OCI-LY1 (cell line): Measurements from ENCODE around the gene TTC28.

Experiments used
- H2AFZ ChIP-seq: fragments of 200-600 bp; sonication (generic), shearing (Covaris generic); 2 replicates; pipeline ENCODE4 v1.6.0; 2014; ENCODE audit warnings: antibody characterized with exemption, mild to moderate bottlenecking, low read length
- H3F3A ChIP-seq: fragments of 200-600 bp; sonication (generic), shearing (Covaris generic); 2 replicates; pipeline ENCODE4 v1.6.0; 2014; ENCODE audit warnings: mild to moderate bottlenecking, antibody characterized with exemption, low read length, moderate library complexity; ENCODE audit not compliant: insufficient read depth
- H3K27ac ChIP-seq: fragments of 200-600 bp; sonication (generic); 2 replicates; pipeline ENCODE4 v1.5.1; 2014; ENCODE audit warnings: low read length, mixed run types, mild to moderate bottlenecking, low read depth; ENCODE audit not compliant: poor library complexity, severe bottlenecking
- H3K27me3 ChIP-seq: fragments of 200-600 bp; sonication (generic); 2 replicates; pipeline ENCODE4 v1.6.0; 2014; ENCODE audit warnings: antibody characterized with exemption, mild to moderate bottlenecking, low read length, moderate library complexity; ENCODE audit not compliant: insufficient read depth
- H3K36me3 ChIP-seq: fragments of 200-600 bp; sonication (generic); 2 replicates; pipeline ENCODE4 v1.6.1; 2014; ENCODE audit warnings: mild to moderate bottlenecking, antibody characterized with exemption, low read length, moderate library complexity, mixed read lengths; ENCODE audit not compliant: insufficient read depth
- H3K4me1 ChIP-seq: fragments of 200-600 bp; sonication (generic); 2 replicates; pipeline ENCODE4 v1.5.1; 2014; ENCODE audit warnings: mild to moderate bottlenecking, low read length, moderate library complexity; ENCODE audit not compliant: insufficient read depth, severe bottlenecking
- H3K4me2 ChIP-seq: fragments of 200-600 bp; sonication (generic), shearing (Covaris generic); 2 replicates; pipeline ENCODE4 v1.6.1; 2014; ENCODE audit warnings: low read length
- H3K4me3 ChIP-seq: fragments of 200-600 bp; sonication (generic); 2 replicates; pipeline ENCODE4 v1.5.1; 2014; ENCODE audit warnings: low read length, low read depth, mild to moderate bottlenecking, mixed read lengths; ENCODE audit not compliant: poor library complexity, severe bottlenecking
- H3K79me2 ChIP-seq: fragments of 200-600 bp; shearing (Covaris generic); 2 replicates; pipeline ENCODE4 v1.6.1; 2016; ENCODE audit warnings: mixed run types, low read length, mixed read lengths; ENCODE audit not compliant: insufficient read depth
- H3K9ac ChIP-seq: fragments of 200-600 bp; sonication (generic), shearing (Covaris generic); 2 replicates; pipeline ENCODE4 v1.6.1; 2014; ENCODE audit warnings: mild to moderate bottlenecking, low read length, mixed read lengths
- H3K9me2 ChIP-seq: fragments of 200-600 bp; sonication (generic), shearing (Covaris generic); 2 replicates; pipeline ENCODE4 v1.6.1; 2014; ENCODE audit warnings: low read depth, mild to moderate bottlenecking, low read length, mixed read lengths
- H3K9me3 ChIP-seq: fragments of 200-600 bp; shearing (Covaris generic); 2 replicates; pipeline ENCODE4 v1.6.1; 2014; ENCODE audit warnings: low read length, mixed read lengths
- H4K20me1 ChIP-seq: fragments of 200-600 bp; sonication (generic), shearing (Covaris generic); 2 replicates; pipeline ENCODE4 v1.6.0; 2016; ENCODE audit warnings: mild to moderate bottlenecking, low read length; ENCODE audit not compliant: insufficient read depth
- EZH2 ChIP-seq: fragments of 200-600 bp; sonication (generic), shearing (Covaris generic); IDR thresholded peaks from 2 replicates; pipeline ENCODE4 v1.8.0; 2017; ENCODE audit warnings: borderline replicate concordance, mixed run types, mild to moderate bottlenecking, antibody characterized with exemption, low read length, moderate library complexity, mixed read lengths
- TF ChIP-seq, protein P1 (sequence below): fragments of 200-600 bp; sonication (generic), shearing (Covaris generic); IDR thresholded peaks from 2 replicates; pipeline ENCODE4 v1.5.1; 2017; ENCODE audit warnings: mild to moderate bottlenecking, antibody characterized with exemption, low read length, moderate library complexity, mixed read lengths

Gene TTC28

GRCh38 chr22:28425211-28425610 is 254.4 kb downstream of the TTC28 start:
- Histone ChIP-seq H3K4me1 (no peaks in the 10 kb centered on the region), H3K79me2 (no peaks in the 10 kb centered on the region), H3K4me2 (no peak overlapping the region), H3K9me2 (no peaks in the 10 kb centered on the region), H3K27ac (no peak overlapping the region), H3K9ac (no peak overlapping the region), H3F3A (no peaks in the 10 kb centered on the region), H4K20me1 (no peaks in the 10 kb centered on the region), H2AFZ (no peak overlapping the region), H3K36me3 (no peaks in the 10 kb centered on the region), H3K27me3 (no peaks in the 10 kb centered on the region), H3K4me3 (no peak overlapping the region), H3K9me3 (no peaks in the 10 kb centered on the region)
- TF ChIP-seq EZH2: no peak
- TF ChIP-seq, protein P1, sequence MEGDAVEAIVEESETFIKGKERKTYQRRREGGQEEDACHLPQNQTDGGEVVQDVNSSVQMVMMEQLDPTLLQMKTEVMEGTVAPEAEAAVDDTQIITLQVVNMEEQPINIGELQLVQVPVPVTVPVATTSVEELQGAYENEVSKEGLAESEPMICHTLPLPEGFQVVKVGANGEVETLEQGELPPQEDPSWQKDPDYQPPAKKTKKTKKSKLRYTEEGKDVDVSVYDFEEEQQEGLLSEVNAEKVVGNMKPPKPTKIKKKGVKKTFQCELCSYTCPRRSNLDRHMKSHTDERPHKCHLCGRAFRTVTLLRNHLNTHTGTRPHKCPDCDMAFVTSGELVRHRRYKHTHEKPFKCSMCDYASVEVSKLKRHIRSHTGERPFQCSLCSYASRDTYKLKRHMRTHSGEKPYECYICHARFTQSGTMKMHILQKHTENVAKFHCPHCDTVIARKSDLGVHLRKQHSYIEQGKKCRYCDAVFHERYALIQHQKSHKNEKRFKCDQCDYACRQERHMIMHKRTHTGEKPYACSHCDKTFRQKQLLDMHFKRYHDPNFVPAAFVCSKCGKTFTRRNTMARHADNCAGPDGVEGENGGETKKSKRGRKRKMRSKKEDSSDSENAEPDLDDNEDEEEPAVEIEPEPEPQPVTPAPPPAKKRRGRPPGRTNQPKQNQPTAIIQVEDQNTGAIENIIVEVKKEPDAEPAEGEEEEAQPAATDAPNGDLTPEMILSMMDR: no peak

DNA sequence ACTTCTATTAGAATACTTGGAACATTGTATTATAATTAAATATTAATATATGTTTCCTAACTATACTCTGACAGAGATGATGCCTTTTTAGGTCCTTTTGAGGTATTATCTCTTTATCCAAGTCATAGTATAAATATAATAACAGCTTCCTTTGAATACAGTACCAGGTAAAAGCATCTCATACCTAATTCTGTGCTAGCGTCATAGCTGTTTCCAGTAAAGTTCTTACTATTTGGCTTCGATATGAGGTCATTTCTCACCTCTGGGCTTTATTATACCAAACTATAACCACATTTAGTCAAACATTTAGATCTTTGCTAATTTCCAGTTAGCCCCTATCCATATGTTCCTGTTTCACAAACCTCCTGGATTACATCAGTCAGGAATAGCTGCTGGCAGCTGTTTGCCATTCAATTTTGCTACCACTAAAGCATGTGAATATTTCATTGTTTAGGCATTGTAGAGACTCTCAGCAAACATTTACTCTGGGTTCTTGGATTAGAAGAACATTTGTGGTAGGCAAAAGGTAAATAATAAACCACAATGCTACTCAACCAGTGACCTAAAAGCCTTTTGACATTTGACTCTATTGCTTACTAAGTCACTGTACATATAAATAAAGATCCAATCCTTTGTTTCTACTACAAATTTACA is 255.1 kb downstream of the TTC28 start:
- TF ChIP-seq, protein P1: no peak
- no peak for TF ChIP-seq EZH2
- Histone ChIP-seq H3K4me3 (no peak overlapping the region), H3K4me1 (no peaks in the 10 kb centered on the region), H3K27ac (no peak overlapping the region), H3K4me2 (no peak overlapping the region), H2AFZ (no peak overlapping the region), H3K27me3 (no peaks in the 10 kb centered on the region), H3K79me2 (no peaks in the 10 kb centered on the region), H3F3A (no peaks in the 10 kb centered on the region), H3K9me3 (no peaks in the 10 kb centered on the region), H3K36me3 (no peaks in the 10 kb centered on the region), H3K9ac (no peak overlapping the region), H3K9me2 (no peaks in the 10 kb centered on the region), H4K20me1 (no peaks in the 10 kb centered on the region)

GRCh38 chr22:28419919-28420318 is 259.7 kb downstream of the TTC28 start:
- Histone ChIP-seq H3F3A (no peaks in the 10 kb centered on the region), H3K9me3 (no peaks in the 10 kb centered on the region), H3K27ac (no peak overlapping the region), H3K4me2 (no peak overlapping the region), H2AFZ (no peak overlapping the region), H3K9ac (no peak overlapping the region), H3K4me1 (no peaks in the 10 kb centered on the region), H4K20me1 (no peaks in the 10 kb centered on the region), H3K36me3 (no peaks in the 10 kb centered on the region), H3K9me2 (no peaks in the 10 kb centered on the region), H3K79me2 (no peaks in the 10 kb centered on the region), H3K4me3 (no peak overlapping the region), H3K27me3 (no peaks in the 10 kb centered on the region)
- TF ChIP-seq, protein P1: no peak
- no peak for TF ChIP-seq EZH2
